OCI-LY7 (cell line): ENCODE results near the gene IQGAP2.

Experiments
- CTCF ChIP-seq: fragments of 200-600 bp; sonication (generic); conservative IDR thresholded peaks from 2 replicates; pipeline ENCODE4 v1.5.1; 2014; ENCODE audit warnings: mild to moderate bottlenecking, antibody characterized with exemption, low read length, moderate library complexity, mixed read lengths
- EZH2phosphoT487 ChIP-seq: fragments of 200-600 bp; sonication (generic); IDR thresholded peaks from 2 replicates; pipeline ENCODE4 v1.6.1; 2018; ENCODE audit warnings: low read depth, borderline replicate concordance, mild to moderate bottlenecking, mixed run types, antibody characterized with exemption, low read length, moderate library complexity, mixed read lengths

- TF ChIP-seq CTCF (no peak), EZH2phosphoT487 (no peak)
Measured at GRCh38 chr5:76677849-76678472, 274.9 kb downstream of the IQGAP2 start.
